GM20000 (cell line): ENCODE data around the gene DDB1.

ENCODE experiments used
- DNase-seq: peaks from one replicate; pipeline ENCODE4 v3.0.0; 2012; ENCODE audit warnings: low spot score
- CTCF ChIP-seq: IDR thresholded peaks from 2 replicates; pipeline ENCODE4 v1.5.1; 2012; ENCODE audit warnings: mild to moderate bottlenecking, control low read depth; ENCODE audit errors: extremely low read depth, missing control alignments

The DDB1 gene

GRCh38 chr11:61334434-61335354 lies 1.8 kb upstream of the DDB1 start:
- no peak for DNase-seq
- TF ChIP-seq CTCF, result no peak

- TF ChIP-seq CTCF, result no peak
- DNase-seq, result no peak
Observed at GRCh38 chr11:61333550-61334433, 887 bp upstream of the DDB1 start.

- no peak for DNase-seq
- TF ChIP-seq CTCF, result no peak
Observed at GRCh38 chr11:61332281-61332796, 566 bp downstream of the DDB1 start.

GRCh38 chr11:61331651-61332050 lies 1.3 kb downstream of the DDB1 start:
- no peak for DNase-seq
- no peak for TF ChIP-seq CTCF

GRCh38 chr11:61329871-61330270 lies 3.0 kb downstream of the DDB1 start:
- no peak for DNase-seq
- no peak for TF ChIP-seq CTCF

GRCh38 chr11:61328351-61328750 lies 4.6 kb downstream of the DDB1 start:
- TF ChIP-seq CTCF, result no peak
- no peak for DNase-seq

- TF ChIP-seq CTCF, result no peak
- DNase-seq, result no peak
Observed at GRCh38 chr11:61327669-61328071, 5.2 kb downstream of the DDB1 start.
